SK-N-DZ (cell line): ENCODE results near the gene WWOX.

Experiments used
- DNase-seq: peaks from one replicate; pipeline ENCODE4 v3.0.0-alpha.2; 2015; ENCODE audit warnings: low spot score

WWOX gene

DNA sequence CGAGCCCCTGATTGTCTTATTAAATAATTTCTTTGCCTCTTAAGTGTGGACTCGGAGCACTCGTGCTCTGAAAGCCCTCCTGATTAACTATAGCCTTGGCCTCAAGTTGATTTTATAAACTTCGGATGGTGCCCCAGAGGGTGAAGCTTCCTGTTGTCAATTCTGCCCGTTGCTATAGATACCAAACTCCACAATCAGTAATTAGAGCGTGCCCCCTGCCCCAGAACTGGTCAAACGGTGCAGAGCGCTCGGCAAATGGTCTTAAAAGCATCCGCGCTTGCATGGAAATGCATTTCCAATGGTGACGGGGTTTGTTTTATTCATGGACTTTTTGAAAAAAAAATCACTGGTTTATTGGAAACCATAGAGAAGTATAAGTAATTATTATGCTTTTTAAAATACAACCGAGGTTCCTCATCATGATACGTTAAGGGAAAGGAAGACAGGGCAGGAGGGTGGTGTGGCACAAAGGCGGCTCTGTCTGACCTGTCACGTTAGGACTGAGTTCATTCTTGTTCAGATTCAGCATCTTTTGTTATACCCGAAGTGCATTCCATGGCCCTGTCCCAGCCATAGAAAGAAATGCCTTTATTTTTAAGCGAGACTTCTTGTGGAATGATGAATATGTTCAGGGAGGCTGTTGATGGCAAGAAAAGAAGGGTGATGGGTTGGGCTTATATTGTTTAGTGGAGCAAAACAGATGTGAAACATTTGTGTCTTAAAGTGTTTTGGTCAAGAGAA, 1024.7 kb downstream of the WWOX start:
- DNase-seq: no peak

DNA sequence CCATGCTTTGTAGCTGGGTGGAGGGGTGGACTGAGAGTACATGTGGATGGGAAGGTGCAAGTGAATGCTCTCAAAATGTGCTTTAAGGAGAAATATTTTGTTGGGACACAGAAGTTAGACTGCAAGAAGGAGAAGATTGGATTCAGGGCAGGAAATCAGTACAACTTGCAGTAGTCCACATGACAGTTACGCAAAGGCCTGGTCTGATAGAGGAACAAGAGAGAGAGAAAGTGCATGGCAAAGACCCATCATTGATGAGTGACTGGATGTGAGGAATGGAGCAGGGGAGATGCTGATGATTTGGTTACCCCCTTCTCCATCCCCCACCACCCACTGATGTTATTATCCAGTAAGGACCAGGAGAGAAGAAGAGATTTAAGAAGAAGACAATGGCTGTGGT, 1028.3 kb downstream of the WWOX start:
- DNase-seq: no peak

DNA sequence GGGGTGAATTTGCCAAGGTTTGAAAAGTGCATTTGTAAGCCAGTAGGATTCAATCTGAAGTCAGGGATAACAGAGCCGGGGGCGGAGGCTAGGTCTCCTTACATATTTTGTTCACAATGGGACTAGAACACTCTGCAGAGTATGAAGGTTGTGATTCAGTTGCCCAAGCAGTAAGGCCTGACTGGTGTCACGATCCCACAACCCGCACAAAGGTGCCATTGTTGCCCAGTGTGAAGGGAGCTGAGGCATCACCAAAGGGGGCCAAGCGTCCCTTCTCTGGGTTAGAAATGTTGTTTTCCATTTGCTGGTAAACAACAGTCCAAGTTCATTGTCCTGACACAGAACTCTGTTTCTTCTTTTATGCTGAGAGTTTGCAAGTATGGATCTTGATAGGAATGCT, 1029.3 kb downstream of the WWOX start:
- DNase-seq: no peak

DNA sequence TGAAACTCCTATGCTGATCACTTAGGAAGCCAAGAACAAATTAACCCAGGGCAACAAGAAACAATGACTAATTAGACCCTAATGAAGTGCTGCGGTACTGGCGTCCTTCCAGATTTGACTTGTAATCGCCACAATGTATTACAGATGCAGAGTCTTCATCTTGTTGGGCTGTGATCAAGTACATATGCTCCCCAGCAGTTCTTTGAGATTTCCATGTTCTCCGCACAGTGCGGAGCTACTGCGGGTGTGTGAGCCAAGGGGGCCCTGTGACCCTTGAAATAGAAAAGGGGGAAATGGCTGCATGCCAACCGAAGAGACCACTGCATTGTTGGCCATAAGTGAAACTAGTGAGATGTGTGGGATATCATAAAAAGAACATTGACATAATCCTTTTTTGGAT, 1031.2 kb downstream of the WWOX start:
- DNase-seq: no peak

DNA sequence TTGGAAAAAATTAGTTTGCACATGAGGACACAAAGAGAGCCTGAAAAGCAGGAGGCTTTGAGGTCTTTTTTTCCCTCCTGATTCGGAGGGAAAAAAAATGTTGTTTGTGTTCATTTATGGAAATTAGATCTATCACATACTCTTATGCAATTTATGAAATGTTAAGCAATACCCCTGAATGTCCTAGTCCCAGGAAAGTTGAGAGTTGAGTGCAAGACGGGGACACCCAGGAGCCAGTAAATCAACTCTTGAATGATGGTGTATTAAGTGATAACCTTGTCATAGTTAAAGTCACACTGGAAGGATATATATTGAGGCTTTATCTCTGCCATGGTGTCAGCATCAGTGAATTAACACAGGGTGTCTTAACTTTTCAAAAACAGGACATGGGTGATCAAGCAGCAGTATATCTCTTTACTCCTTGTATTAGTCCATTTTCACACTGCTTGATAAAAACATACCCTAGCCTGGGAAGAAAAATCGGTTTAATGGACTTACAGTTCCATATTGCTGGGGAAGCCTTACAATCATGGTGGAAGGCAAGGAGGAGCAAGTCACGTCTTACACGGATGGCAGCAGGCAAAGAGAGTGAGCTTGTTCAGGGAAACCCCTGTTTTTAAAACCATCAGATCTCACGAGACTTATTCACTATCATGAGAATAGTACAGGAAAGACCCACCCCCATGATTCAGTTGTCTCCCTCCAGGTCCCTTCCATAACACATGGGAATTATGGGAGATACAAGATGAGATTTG, 1032.0 kb downstream of the WWOX start:
- no peak for DNase-seq

DNA sequence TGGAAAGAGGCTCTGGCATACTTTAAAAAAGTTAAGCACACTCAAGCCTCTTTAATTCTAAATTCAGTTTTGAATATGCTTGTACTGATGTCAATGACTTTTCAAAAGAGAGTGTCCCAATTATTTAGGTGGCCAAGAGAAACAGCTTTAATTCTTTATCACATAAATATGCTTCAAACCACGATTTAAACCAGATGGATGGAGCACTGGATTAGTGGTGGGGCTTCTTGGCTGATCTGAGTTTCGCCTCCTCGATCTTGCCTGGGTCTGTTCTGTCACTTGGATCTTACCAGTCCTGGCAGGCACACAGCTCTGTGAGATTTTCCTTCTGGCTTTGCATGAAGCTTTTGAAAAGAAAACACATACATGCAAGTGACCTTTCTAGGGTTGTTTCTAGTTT, 1033.2 kb downstream of the WWOX start:
- no peak for DNase-seq

DNA sequence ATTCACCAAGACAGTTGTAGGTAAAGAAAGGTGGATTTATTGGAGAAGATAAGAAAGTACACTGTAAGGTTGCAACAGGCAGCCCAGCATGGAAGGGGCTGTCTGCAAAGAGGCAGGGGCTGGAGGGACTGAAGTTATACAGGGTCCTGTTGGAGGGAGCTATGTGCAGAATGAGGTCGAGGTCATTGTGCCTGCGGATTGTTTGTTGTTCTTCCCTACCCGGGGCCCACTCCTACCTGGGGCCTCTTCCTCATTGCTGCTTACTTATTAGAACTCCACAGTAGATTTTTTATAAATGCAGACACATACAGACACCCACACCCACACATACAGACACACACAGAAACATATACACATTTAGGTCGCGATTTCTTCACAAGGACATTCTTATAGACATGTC, 1034.8 kb downstream of the WWOX start:
- DNase-seq: no peak

DNA sequence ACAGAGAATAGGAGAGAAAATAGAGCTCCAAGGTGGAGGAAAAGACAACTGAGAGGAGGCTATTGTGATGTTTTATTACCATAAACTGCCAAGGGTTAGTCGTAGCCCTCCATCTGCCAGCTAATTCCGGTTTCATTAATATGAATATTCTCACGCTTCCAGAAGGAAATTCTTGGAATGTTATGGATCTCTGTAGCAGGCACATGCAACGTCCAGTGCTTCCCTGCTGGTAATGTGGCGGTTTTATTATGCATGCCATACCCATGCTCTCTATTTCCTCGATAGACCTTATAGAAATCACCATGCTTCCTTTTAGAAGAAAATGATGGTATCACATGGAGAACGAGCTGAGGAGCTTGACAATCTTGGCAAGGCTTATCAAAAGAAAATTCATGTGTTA, 1037.5 kb downstream of the WWOX start:
- DNase-seq: no peak

DNA sequence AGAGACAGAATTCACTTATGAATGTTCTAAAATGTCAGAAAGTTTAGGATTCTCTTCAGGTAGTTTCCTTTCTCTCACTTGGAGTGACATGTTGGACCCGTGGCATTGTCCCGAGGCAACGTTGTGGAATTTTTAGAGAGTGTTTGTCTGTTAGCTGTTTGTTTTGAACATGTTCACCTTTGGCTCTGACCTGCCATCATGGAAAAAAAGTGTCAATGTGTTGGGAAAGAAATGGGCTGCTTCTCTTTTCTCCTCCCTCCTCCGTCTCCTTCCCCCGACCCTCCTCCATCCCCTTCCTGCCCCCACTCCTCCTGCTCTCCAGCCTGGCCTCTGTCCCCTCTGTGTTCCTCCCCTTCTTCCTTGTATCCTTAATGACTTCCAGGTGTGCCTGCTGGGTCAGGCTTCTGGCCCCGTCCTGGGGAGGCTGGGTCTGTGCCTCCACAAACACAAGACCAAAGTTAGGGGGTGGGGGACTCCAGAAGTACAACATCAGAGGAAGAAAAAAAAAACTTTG, 1038.0 kb downstream of the WWOX start:
- DNase-seq: no peak

DNA sequence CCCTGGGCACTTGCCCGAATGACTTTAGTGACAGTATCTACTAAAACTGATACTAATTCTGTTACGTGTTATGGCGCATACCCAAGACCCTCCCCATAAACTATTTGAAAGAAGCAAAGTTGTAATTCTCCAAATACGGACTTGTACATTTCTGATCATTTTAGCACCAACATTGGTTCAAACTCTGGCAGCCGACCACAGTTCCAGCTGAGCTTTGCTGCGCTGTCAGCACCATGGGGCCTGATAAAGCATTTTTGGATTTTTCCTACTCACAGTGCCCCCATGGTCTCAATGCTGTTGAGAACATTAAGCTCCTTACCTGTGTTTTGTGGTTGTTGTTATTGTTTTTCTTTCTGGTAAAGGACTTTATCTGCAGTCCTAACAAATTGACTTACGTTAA, 1040.3 kb downstream of the WWOX start:
- DNase-seq: no peak

DNA sequence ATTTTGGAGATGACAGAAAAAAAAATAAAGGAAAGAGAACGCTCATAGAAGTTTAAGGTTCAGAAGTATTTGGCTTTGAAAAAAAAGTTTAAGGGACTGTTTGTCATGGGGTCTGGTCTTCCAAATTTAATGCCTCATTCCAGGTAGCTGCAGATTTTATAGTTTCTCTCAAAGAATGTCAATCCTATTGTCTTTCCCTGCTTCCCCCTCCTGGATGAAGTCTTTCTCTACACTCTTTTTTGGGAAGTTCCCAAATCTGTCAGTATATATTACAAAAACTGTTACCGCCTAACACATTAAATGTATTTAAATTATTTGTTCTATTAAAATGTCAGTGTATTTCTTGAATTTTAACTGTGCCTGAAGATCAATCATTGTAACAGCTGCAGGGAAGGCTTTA, 1043.6 kb downstream of the WWOX start:
- no peak for DNase-seq

DNA sequence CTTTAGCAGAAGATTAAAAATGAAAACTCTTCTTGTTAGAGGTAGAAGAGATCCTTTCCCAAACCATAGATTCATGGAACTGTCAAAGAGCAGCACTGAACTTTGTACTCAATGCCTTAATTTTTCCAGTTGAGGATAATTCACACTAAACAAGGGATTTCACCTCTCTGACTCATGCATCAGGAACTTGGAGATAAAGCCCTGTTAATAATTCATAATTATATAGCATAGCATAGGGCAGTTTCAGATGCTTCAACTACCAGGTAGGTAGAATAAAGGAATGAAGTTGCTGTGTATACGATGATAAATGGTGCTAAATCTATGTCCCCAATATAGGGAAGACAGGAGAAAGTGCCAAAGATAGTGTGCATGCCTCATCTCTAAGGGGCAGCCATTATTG, 1050.7 kb downstream of the WWOX start:
- DNase-seq: no peak

DNA sequence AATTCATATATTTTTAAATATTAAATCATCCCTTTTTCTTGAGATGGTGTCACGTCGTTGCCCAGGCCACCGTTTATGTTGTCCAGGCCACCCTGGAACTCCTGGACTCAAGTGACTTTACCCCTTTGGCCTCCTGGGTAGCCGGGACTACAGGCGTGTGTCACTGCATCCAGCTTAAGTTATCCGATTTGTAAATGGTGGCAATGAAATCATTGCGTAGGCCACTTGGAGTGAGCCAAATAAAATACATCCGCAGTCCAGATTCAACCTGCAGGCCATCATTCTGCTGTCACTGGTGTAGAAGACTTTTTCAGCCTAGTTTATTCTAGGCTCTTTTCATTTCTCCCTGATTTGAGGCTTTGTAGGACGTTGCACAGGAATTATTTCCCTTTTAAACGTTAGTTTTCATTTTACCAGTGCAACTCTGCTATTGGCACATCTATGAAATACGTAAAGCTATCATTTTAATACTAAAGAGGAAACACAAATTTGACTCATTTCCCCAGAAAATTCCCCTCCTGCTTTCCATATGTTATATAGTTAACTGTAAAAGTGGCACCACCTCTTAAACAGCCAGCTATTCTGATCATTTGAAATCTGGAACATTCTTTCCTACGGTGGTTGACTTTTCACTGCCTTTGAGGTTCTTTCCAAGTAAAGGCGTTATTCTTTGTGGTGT, 1051.3 kb downstream of the WWOX start:
- no peak for DNase-seq

DNA sequence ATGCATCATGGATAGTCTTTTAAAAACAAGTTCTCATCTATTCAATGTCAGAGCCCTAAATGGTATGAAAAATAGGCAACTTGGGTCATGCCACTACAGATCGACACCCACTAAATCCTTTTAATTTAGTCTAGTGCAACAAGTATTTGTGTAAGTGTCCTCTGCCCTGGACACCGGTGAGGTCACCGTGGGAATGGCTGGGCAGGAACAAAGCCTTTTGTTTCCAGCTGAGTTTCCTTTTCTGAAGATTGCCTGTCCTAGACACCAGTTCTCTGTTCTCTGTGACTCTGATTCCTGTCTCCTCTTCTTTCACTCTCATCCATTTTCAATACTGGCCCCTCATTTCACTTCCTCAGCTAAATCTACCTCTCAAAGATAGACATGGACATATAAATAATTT, 1054.6 kb downstream of the WWOX start:
- no peak for DNase-seq

DNA sequence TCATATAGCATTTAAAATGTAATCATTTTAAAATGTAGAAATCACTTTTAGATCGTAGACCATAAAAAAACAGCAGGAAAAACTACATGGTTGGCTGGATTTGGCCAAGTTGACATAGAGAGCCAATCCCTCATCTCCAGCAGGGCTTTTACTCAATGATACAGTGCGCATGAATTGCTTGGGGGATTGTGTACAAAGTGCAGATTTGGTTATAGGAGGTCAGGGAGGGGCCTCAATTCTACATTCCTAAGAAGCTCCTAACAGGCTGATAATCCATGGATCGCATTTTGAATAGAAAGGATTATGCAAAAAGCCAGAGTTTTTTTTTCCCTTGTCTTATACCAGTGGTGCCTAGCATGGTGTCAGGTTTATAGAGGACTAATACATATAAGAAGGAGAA, 1056.0 kb downstream of the WWOX start:
- DNase-seq: no peak

DNA sequence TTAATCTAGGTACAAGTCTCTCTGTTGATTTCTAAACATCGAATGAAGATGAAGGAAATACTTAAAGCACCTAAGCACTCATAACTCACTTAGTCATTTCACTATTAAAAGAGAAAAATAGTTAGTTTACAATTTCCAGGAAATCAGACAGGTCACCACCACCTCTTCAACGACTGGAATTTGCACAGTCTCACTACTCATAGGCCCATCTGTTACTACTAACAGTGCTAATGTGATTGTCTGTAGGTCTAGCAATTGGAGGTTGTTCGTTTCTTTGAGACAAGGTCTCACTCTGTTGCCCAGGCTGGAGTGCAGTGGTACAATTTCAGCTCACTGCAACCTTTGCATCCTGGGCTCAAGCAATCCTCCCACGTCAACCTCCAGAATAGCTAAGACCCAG, 1056.5 kb downstream of the WWOX start:
- no peak for DNase-seq

DNA sequence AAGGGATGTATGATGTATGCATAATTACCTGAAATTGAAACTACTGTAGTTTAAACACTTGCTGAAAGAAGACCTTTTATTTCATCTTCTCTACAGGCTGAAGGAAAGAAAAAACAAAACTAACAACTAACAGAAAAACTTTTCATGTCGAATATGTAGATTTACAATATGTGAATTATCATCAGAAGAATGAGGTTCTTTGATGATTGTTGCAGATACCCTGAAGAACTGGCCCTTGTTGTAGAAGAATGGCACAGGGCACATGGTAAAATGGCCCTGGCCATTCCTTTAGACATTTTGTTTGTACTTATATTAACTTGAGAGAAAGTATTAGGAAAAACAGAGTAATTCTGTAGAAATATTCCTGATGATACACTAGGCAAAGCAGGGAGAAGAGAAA, 1057.3 kb downstream of the WWOX start:
- DNase-seq: no peak

DNA sequence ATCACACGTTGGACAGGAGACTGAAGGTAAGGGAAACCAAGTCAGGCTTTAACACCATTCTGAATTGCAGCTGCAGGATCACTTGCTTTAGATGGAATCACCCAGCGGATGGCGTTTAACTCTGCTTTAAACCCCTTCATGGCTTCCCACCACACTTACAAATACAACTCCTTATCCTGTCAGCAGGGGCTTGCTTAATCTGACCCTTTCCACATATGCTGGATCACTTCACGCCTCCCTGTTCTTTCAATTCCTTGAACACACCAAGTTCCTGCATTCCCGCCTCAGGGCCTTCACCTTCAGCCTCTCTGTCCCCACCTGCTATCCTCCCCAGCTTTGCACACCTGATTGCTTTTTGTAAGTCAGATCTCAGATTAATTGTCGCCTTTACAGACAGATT, 1058.9 kb downstream of the WWOX start:
- no peak for DNase-seq

DNA sequence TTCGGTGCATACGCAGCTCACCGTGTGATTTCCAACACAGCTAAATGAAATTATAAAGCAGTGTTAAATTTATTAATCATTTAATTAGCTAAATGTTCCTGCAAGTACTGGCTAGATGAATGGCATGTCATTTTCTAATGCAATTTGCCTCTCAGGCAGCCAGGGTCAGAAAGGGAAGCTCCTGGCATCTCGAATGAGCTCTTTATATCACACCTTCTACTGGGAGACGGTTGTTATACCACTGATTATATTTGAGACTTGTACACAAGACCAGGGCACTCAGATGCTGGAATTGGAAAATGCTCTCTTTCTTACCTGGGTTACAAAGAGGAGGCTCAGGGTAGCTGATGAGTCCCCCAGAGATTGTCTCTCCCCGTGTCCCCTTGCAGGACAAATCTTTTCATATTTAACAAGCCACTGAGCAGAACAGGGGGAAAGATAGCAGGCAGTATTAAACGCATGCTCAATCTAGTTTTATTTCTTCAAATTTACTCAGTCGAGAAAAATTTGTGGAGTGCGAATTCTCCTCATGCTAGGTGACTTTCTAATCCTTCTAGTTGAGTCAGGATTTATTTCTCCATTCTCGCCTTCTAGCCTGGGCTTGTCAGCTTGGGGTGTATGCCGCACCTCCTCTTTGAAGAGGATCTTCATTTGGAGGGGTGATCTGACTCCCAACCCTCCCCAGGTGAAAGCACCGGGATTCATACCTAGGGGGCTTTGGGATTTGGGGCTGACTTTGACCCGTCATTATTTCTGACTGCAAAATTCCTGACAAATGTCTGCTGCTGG, 1060.0 kb downstream of the WWOX start:
- no peak for DNase-seq

DNA sequence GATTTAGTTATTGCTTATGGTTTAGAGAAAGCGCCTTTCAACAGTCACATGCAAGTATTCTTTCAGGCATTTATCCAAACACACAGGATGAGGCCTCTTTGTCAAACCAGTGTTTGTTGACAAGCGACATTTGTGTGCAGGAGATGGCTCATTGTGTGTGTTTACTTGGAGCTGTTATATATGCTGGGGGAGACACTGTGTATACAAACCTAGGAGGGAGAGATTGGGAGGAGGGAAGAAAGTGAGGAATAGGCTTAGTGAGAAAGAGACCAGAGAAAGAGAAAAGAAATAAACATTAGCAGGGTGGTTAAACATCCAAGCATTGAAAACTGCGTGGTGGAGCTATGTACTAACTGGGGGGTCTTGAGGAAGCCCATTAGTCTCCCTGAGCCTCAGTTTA, 1063.5 kb downstream of the WWOX start:
- DNase-seq: no peak

DNA sequence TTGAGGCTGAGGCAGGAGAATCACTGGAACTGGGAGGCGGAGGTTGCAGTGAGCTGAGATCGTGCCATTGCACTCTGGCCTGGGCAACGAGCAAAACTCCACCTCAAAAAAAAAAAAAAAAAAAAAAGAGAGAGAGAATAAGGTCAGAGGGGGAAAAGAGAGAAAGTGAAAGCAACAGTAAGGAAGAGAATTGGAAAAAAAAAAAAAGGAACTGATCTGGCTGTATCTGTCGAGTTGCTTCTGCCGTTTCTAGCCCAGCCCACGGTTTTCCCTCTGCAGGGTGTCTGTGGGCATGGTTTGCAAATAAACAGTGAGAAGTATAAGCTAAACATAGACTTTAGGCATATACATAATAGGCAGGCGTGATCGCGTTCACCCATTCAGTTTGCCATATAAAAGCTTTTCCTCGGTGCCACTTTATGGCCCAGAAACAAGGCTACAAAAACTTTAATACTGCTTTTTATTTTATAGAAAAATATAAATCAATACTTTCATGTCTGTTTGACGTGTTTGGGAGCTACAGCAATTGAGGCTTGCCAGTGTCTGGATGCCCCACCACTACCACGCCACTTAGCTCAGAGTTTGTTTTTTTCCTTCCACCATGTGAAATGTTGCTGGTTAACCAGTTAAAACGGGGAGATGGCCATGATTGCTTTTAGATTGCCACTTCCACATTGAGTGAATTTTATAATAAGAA, 1064.4 kb downstream of the WWOX start:
- DNase-seq: no peak
